Measurements from ENCODE around the gene RIPOR2. TPM values are rescaled to one million over a fixed set of nuclear protein-coding genes. Genes with fewer than 3 reads are reported as not detected.

The RIPOR2 gene
- total and polyA plus RNA-seq, 10 of the 15 experiments (the other 5 are each of a cell fraction or from before 2014, with no cell fraction given), result 22.2 to 48.2 (median 34.7) TPM

DNA sequence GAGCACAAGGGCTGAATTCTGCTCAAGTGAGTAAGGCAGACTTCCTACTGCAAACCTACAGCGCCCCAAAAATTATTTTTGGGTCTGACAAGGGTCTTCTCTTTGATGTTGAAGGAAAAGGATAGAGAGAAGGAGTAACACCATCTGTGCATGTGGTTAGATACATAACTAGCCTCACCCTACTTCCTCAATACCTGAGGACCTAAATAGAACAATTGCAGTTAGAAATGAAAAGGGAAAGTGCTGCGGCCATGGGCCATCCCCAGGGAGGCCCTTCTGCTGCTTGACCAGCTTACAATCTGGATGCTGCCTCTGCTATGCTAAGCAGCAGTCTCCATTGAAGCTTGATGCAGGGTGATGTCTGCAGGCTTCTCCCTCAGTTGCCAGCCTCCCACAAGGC lies 73.8 kb downstream of the RIPOR2 start (continued):
- TF ChIP-seq, protein P1, sequence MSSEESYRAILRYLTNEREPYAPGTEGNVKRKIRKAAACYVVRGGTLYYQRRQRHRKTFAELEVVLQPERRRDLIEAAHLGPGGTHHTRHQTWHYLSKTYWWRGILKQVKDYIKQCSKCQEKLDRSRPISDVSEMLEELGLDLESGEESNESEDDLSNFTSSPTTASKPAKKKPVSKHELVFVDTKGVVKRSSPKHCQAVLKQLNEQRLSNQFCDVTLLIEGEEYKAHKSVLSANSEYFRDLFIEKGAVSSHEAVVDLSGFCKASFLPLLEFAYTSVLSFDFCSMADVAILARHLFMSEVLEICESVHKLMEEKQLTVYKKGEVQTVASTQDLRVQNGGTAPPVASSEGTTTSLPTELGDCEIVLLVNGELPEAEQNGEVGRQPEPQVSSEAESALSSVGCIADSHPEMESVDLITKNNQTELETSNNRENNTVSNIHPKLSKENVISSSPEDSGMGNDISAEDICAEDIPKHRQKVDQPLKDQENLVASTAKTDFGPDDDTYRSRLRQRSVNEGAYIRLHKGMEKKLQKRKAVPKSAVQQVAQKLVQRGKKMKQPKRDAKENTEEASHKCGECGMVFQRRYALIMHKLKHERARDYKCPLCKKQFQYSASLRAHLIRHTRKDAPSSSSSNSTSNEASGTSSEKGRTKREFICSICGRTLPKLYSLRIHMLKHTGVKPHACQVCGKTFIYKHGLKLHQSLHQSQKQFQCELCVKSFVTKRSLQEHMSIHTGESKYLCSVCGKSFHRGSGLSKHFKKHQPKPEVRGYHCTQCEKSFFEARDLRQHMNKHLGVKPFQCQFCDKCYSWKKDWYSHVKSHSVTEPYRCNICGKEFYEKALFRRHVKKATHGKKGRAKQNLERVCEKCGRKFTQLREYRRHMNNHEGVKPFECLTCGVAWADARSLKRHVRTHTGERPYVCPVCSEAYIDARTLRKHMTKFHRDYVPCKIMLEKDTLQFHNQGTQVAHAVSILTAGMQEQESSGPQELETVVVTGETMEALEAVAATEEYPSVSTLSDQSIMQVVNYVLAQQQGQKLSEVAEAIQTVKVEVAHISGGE (CRISPR knock-in tag; IDR thresholded peaks at IDR 0.05), result no peak
- TF ChIP-seq DPF2 (IDR thresholded peaks at IDR 0.05), result 0 out of 2 replicates have a peak, but pooled peaks have one; percentile 23

GRCh38 chr6:24859608-24860200 lies 76.1 kb downstream of the RIPOR2 start:
- CTCF ChIA-PET, result interaction anchor here (0.9 to 13.6 kb wide), 8 partner anchors 51 to 211 kb away, joined by 3 to 314 read pairs (median 6); no protein-coding TSS in a partner anchor
- Histone ChIP-seq H3K27ac (ENCODE audit: control insufficient read depth, insufficient read depth) (no peak overlapping the region), H3K27me3 (replicated peaks in 1 of 2; ENCODE audit: control insufficient read depth in 2 of 2, insufficient read depth in 2 of 2, low read length in 1 of 2) (no peaks in the 10 kb centered on the region), H3K79me2 (ENCODE audit: control insufficient read depth, insufficient read depth, low read length) (no peaks in the 10 kb centered on the region), H3K36me3 (ENCODE audit: control insufficient read depth in 2 of 2, insufficient read depth in 2 of 2, low read length in 1 of 2) (peaks cover 4 to 26% of the 10 kb centered on the region in 2 experiments), H3K4me3 (no peak overlapping the region), H2AFZ (ENCODE audit: control insufficient read depth, low read depth, low read length) (no peak overlapping the region), H3K9me3 (replicated peaks; ENCODE audit: control insufficient read depth, insufficient read depth, low read length) (no peaks in the 10 kb centered on the region), H3K4me2 (ENCODE audit: control insufficient read depth, insufficient read depth) (no peak overlapping the region), H3K9ac (ENCODE audit: control insufficient read depth, insufficient read depth, low read length) (no peak overlapping the region), H4K20me1 (ENCODE audit: control insufficient read depth, insufficient read depth) (no peaks in the 10 kb centered on the region), H3K4me1 (ENCODE audit: control insufficient read depth, insufficient read depth, low read length) (peaks cover 40% of the 10 kb centered on the region)
- DNase-seq (ENCODE audit: low read depth, low spot score) (no peak), FAIRE-seq (no peak), ATAC-seq (no peak)
- intact Hi-C loops (cut with micrococcal nuclease; ENCODE audit: unreplicated experiment), result loop anchor here (5.0 kb wide), 1 partner anchor 53 kb away; no protein-coding TSS in a partner anchor
- WGBS (ENCODE audit: insufficient coverage, insufficient replicate concordance, low lambda C conversion rate, missing lambda C conversion rate), result 83% methylated on average over 6 of the region's 6 CpGs
- SMC1A ChIA-PET (ENCODE audit: uncharacterized antibody, unreplicated experiment), result interaction anchor here (0.8 to 10.7 kb wide), 15 partner anchors 9 to 215 kb away, joined by 3 to 243 read pairs (median 4); partner anchors contain the start of gene RIPOR2
- BruUV-seq (replicated peaks), result no TSS peak
- POLR2A ChIA-PET, result interaction anchor here (0.5 to 1.4 kb wide), 2 partner anchors 14 to 158 kb away, joined by 3 to 7 read pairs; no protein-coding TSS in a partner anchor
- RAD21 ChIA-PET (ENCODE audit: unreplicated experiment), result interaction anchor here (0.9 to 9.3 kb wide), 8 partner anchors 50 to 168 kb away, joined by 3 to 160 read pairs (median 4); no protein-coding TSS in a partner anchor
- in situ Hi-C loops (cut with MboI), result loop anchor here (5.0 kb wide), 2 partner anchors 158 to 218 kb away; no protein-coding TSS in a partner anchor
- TF ChIP-seq PBX3 (IDR thresholded peaks at IDR 0.05; ENCODE audit: insufficient replicate concordance, low read depth, low read length) (no peak), CREB1 (IDR thresholded peaks at IDR 0.05; ENCODE audit: low read depth) (no peak), CBX5 (IDR thresholded peaks at IDR 0.05; ENCODE audit: low read depth) (no peak), SIN3A (IDR thresholded peaks at IDR 0.05; ENCODE audit: low read depth, low read length) (no peak), ATF7 (IDR thresholded peaks at IDR 0.05; ENCODE audit: low read depth) (no peak), POLR2AphosphoS5 (IDR thresholded peaks at IDR 0.05; ENCODE audit: low read length) (no peak), MXI1 (IDR thresholded peaks at IDR 0.05; ENCODE audit: low read depth, low read length) (no peak), NR2C2 (IDR thresholded peaks at IDR 0.05; ENCODE audit: borderline replicate concordance, control insufficient read depth, insufficient read length, low read depth) (no peak)
- TF ChIP-seq, protein P2, sequence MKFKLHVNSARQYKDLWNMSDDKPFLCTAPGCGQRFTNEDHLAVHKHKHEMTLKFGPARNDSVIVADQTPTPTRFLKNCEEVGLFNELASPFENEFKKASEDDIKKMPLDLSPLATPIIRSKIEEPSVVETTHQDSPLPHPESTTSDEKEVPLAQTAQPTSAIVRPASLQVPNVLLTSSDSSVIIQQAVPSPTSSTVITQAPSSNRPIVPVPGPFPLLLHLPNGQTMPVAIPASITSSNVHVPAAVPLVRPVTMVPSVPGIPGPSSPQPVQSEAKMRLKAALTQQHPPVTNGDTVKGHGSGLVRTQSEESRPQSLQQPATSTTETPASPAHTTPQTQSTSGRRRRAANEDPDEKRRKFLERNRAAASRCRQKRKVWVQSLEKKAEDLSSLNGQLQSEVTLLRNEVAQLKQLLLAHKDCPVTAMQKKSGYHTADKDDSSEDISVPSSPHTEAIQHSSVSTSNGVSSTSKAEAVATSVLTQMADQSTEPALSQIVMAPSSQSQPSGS (IDR thresholded peaks at IDR 0.05; ENCODE audit: low read length), result no peak
- TF ChIP-seq, protein P3, sequence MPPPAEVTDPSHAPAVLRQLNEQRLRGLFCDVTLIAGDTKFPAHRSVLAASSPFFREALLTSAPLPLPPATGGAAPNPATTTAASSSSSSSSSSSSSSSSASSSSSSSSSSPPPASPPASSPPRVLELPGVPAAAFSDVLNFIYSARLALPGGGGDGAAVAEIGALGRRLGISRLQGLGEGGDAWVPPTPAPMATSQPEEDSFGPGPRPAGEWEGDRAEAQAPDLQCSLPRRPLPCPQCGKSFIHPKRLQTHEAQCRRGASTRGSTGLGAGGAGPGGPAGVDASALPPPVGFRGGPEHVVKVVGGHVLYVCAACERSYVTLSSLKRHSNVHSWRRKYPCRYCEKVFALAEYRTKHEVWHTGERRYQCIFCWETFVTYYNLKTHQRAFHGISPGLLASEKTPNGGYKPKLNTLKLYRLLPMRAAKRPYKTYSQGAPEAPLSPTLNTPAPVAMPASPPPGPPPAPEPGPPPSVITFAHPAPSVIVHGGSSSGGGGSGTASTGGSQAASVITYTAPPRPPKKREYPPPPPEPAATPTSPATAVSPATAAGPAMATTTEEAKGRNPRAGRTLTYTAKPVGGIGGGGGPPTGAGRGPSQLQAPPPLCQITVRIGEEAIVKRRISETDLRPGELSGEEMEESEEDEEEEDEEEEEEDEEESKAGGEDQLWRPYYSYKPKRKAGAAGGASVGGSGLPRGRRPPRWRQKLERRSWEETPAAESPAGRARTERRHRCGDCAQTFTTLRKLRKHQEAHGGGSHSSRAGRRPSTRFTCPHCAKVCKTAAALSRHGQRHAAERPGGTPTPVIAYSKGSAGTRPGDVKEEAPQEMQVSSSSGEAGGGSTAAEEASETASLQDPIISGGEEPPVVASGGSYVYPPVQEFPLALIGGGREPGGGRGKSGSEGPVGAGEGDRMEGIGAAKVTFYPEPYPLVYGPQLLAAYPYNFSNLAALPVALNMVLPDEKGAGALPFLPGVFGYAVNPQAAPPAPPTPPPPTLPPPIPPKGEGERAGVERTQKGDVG (CRISPR knock-in tag; IDR thresholded peaks at IDR 0.05), result no peak
